GM12878 (cell line): ENCODE measurements around the gene SEPTIN6. TPM values are rescaled to one million over a fixed set of nuclear protein-coding genes. Genes with fewer than 3 reads are reported as not detected.

ENCODE experiments used
- BACH1 ChIP-seq: fragments of 450-650 bp; IDR thresholded peaks from 2 replicates; pipeline ENCODE4 v1.6.1; 2017; ENCODE audit warnings: mild to moderate bottlenecking, borderline replicate concordance
- CEBPB ChIP-seq, 2 experiments: fragments of 150-350 bp in 1 of 2; IDR thresholded peaks; 2 replicates each; pipeline ENCODE4 v1.6.1; 2012 to 2014; ENCODE audit warnings: low read depth in 2 of 2, low read length in 2 of 2, borderline replicate concordance in 1 of 2, inconsistent platforms in 1 of 2
- FOXM1 ChIP-seq: IDR thresholded peaks from 2 replicates; pipeline ENCODE4 v1.6.1; 2012; ENCODE audit warnings: low read depth, mild to moderate bottlenecking, inconsistent platforms, low read length, moderate library complexity
- MYB ChIP-seq: fragments of 150-350 bp; IDR thresholded peaks from 2 replicates; pipeline ENCODE4 v1.6.1; 2014; ENCODE audit warnings: mild to moderate bottlenecking, low read depth, low read length, borderline replicate concordance
- NR2C2 ChIP-seq: IDR thresholded peaks from 2 replicates; pipeline ENCODE4 v1.6.1; 2011; ENCODE audit warnings: borderline replicate concordance, low read depth; ENCODE audit not compliant: control insufficient read depth, insufficient read length
- POLR2AphosphoS5 ChIP-seq: IDR thresholded peaks from 2 replicates; pipeline ENCODE4 v1.6.1; 2011; ENCODE audit warnings: mild to moderate bottlenecking, low read length, inconsistent platforms
- PRDM15 ChIP-seq: fragments of 450-650 bp; formaldehyde crosslinking; IDR thresholded peaks from 2 replicates; pipeline ENCODE4 v1.4.0; 2020; ENCODE audit warnings: mild to moderate bottlenecking, moderate library complexity
- SMC3 ChIP-seq: IDR thresholded peaks from 2 replicates; pipeline ENCODE4 v1.6.1; 2011; ENCODE audit warnings: low read length, improper control_type of control experiment, borderline replicate concordance
- SREBF1 ChIP-seq: IDR thresholded peaks from 2 replicates; pipeline ENCODE4 v1.6.1; 2012; ENCODE audit warnings: mild to moderate bottlenecking, low read length
- STAT3 ChIP-seq: IDR thresholded peaks from 2 replicates; pipeline ENCODE4 v1.6.1; 2011; ENCODE audit warnings: low read depth, low read length, improper control_type of control experiment
- SUZ12 ChIP-seq: fragments of 200-600 bp; sonication (generic); IDR thresholded peaks from one replicate; pipeline ENCODE4 v1.6.1; 2018; ENCODE audit warnings: antibody characterized with exemption, mild to moderate bottlenecking; ENCODE audit not compliant: unreplicated experiment
- TAF1 ChIP-seq: IDR thresholded peaks from 2 replicates; pipeline ENCODE4 v1.6.1; 2011; ENCODE audit warnings: mild to moderate bottlenecking, low read depth, low read length, borderline replicate concordance
- WRNIP1 ChIP-seq: IDR thresholded peaks from 2 replicates; pipeline ENCODE4 v1.6.1; 2011; ENCODE audit warnings: low read depth, low read length, improper control_type of control experiment, borderline replicate concordance
- ZBTB40 ChIP-seq: fragments of 450-650 bp; IDR thresholded peaks from 2 replicates; pipeline ENCODE4 v1.6.1; 2016; ENCODE audit warnings: mild to moderate bottlenecking, moderate library complexity, borderline replicate concordance
- ZNF217 ChIP-seq: fragments of 450-650 bp; IDR thresholded peaks from 2 replicates; pipeline ENCODE4 v1.6.1; 2017; ENCODE audit warnings: antibody characterized with exemption, mild to moderate bottlenecking
- ZNF687 ChIP-seq: fragments of 450-650 bp; IDR thresholded peaks from 2 replicates; pipeline ENCODE4 v1.6.1; 2017; ENCODE audit warnings: mild to moderate bottlenecking, moderate library complexity
- ZZZ3 ChIP-seq: IDR thresholded peaks from 2 replicates; pipeline ENCODE4 v1.6.1; 2011; ENCODE audit warnings: low read depth; ENCODE audit not compliant: control insufficient read depth, insufficient read length
- polyA plus RNA-seq, 11 experiments: library from polyadenylated mRNA; depleted of rRNA in 4 of 11; unstranded in 6 of 11; stranded (reverse) in 5 of 11; fragments of >200 nt; fragmentation: Nextera tagmentation in 4 of 11; fragmentation: Illumina TruSeq in 1 of 11; extraction: Ambion mirVana in 4 of 11; extraction: Trizol in 1 of 11; gene quantifications; 1 replicate in 1 of 11; 2 replicates in 10 of 11; pipeline versions ENCODE4 v1.2.1 to v1.2.3, GENCODE V29; 2011 to 2016; ENCODE audit warnings: inconsistent platforms in 2 of 11, missing spikeins in 2 of 11, low read depth in 1 of 11
- total RNA-seq, 4 experiments: library from RNA; depleted of rRNA in 3 of 4; stranded (reverse); fragments of >200 nt in 3 of 4; fragmentation: Illumina TruSeq in 1 of 4; extraction: Trizol in 1 of 4; gene quantifications; 2 replicates each; pipeline versions ENCODE4 v1.2.1 to v1.2.3, GENCODE V29; 2013 to 2021

The SEPTIN6 gene
- total and polyA plus RNA-seq, 10 of the 15 experiments (the other 5 are each of a cell fraction or from before 2014, with no cell fraction given) = 37.2 to 353 (median 154) TPM

- no peak for TF ChIP-seq WRNIP1
- TF ChIP-seq SREBF1 = peak; percentile 81
- no peak for TF ChIP-seq CEBPB (IDR thresholded peaks at IDR 0.05; ENCODE audit: borderline replicate concordance in 1 of 2, low read depth in 2 of 2, low read length in 2 of 2)
- no peak for TF ChIP-seq PRDM15
- TF ChIP-seq POLR2AphosphoS5 = peak; percentile 94
- peak; percentile 92 for TF ChIP-seq TAF1
- TF ChIP-seq ZNF217 = no peak
- no peak for TF ChIP-seq SUZ12
- no peak for TF ChIP-seq FOXM1
- TF ChIP-seq MYB = no peak
- no peak for TF ChIP-seq BACH1
- TF ChIP-seq ZZZ3 = no peak
- TF ChIP-seq STAT3 = no peak
- TF ChIP-seq NR2C2 = no peak
- no peak for TF ChIP-seq SMC3
- peak; percentile 55; the same call in 1 of the 2 replicates for TF ChIP-seq ZNF687
- no peak for TF ChIP-seq ZBTB40
Measured at GRCh38 chrX:119693040-119693995, at the start of gene SEPTIN6 (continued).
